Measurements from ENCODE around the gene GMCL2. TPM values are rescaled to one million over a fixed set of nuclear protein-coding genes. Genes with fewer than 3 reads are reported as not detected.

The GMCL2 gene
- total and polyA plus RNA-seq, 4 donors, result not detected

DNA sequence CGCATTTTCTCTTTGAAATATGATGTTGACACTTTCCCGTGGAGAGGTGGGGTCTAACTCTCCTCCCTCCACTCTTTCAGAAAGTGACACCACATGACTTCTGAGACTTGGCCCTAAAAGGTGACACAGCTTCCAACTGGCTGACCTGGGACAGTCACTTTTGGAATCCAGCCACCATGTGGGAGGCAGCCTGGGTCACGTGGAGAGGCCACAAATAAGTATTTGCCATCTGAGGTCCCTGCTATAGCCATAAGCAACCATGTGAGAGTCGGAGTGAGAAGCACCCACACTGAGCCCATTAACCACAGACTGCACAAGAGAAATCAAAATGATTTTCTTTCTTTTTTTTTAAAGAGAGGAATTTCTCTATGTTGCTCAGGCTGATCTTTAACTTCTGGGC lies 49.5 kb upstream of the GMCL2 start:
- no peaks in the 10 kb centered on the region for H3K9me3 ChIP-seq (ENCODE audit: control insufficient read depth in 4 of 4, low read length in 3 of 4)
- no peaks in the 10 kb centered on the region for H3K36me3 ChIP-seq (ENCODE audit: control insufficient read depth in 4 of 4, insufficient read depth in 3 of 4, low read depth in 1 of 4, low read length in 3 of 4)
- peak overlapping the region; percentile 15 to 66 for H3K27ac ChIP-seq (ENCODE audit: low read depth in 1 of 2, low read length in 2 of 2)
- H3K27me3 ChIP-seq (ENCODE audit: control insufficient read depth in 4 of 4, insufficient read depth in 4 of 4, low read length in 3 of 4), result no peaks in the 10 kb centered on the region
- WGBS, result 10% methylated on average over 4 of the region's 4 CpGs
- no peak for DNase-seq (ENCODE audit: low spot score)
- H3K9ac ChIP-seq (ENCODE audit: low read depth in 1 of 2, low read length in 2 of 2), result peak overlapping the region in 1 of 2 donors; percentile 19
- H3K4me3 ChIP-seq (ENCODE audit: low read depth in 1 of 3, low read length in 3 of 3), result no peak overlapping the region
- TF ChIP-seq NR2F2 (IDR thresholded peaks at IDR 0.05), result no peak
- TF ChIP-seq, protein P1, sequence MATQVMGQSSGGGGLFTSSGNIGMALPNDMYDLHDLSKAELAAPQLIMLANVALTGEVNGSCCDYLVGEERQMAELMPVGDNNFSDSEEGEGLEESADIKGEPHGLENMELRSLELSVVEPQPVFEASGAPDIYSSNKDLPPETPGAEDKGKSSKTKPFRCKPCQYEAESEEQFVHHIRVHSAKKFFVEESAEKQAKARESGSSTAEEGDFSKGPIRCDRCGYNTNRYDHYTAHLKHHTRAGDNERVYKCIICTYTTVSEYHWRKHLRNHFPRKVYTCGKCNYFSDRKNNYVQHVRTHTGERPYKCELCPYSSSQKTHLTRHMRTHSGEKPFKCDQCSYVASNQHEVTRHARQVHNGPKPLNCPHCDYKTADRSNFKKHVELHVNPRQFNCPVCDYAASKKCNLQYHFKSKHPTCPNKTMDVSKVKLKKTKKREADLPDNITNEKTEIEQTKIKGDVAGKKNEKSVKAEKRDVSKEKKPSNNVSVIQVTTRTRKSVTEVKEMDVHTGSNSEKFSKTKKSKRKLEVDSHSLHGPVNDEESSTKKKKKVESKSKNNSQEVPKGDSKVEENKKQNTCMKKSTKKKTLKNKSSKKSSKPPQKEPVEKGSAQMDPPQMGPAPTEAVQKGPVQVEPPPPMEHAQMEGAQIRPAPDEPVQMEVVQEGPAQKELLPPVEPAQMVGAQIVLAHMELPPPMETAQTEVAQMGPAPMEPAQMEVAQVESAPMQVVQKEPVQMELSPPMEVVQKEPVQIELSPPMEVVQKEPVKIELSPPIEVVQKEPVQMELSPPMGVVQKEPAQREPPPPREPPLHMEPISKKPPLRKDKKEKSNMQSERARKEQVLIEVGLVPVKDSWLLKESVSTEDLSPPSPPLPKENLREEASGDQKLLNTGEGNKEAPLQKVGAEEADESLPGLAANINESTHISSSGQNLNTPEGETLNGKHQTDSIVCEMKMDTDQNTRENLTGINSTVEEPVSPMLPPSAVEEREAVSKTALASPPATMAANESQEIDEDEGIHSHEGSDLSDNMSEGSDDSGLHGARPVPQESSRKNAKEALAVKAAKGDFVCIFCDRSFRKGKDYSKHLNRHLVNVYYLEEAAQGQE (IDR thresholded peaks at IDR 0.05), result peak; percentile 82
- peak; percentile 51 to 83 for TF ChIP-seq HNF4A (conservative IDR thresholded peaks at IDR 0.05)
- no peak for TF ChIP-seq TAF1 (conservative IDR thresholded peaks at IDR 0.05)
- TF ChIP-seq YY1 (IDR thresholded peaks at IDR 0.05), result peak; percentile 69
- peak in 1 of 2 donors; percentile 11 for TF ChIP-seq RAD21 (IDR thresholded peaks at IDR 0.05)
- no peak for TF ChIP-seq FOXA1 (IDR thresholded peaks at IDR 0.05)
- peak; percentile 81 for TF ChIP-seq MAX (IDR thresholded peaks at IDR 0.05)
- peak; percentile 71 to 92 for TF ChIP-seq RXRA (IDR thresholded peaks at IDR 0.05)
- no peak for TF ChIP-seq ZBTB33 (IDR thresholded peaks at IDR 0.05)
- TF ChIP-seq EGR1 (IDR thresholded peaks at IDR 0.05; ENCODE audit: low read depth in 2 of 2), result peak in 1 of 2 donors; percentile 78
- peak in 1 of 2 donors; percentile 54 for TF ChIP-seq GABPA (IDR thresholded peaks at IDR 0.05 in 1 of 2, conservative IDR thresholded peaks at IDR 0.05 in 1 of 2)
- TF ChIP-seq, protein P2, sequence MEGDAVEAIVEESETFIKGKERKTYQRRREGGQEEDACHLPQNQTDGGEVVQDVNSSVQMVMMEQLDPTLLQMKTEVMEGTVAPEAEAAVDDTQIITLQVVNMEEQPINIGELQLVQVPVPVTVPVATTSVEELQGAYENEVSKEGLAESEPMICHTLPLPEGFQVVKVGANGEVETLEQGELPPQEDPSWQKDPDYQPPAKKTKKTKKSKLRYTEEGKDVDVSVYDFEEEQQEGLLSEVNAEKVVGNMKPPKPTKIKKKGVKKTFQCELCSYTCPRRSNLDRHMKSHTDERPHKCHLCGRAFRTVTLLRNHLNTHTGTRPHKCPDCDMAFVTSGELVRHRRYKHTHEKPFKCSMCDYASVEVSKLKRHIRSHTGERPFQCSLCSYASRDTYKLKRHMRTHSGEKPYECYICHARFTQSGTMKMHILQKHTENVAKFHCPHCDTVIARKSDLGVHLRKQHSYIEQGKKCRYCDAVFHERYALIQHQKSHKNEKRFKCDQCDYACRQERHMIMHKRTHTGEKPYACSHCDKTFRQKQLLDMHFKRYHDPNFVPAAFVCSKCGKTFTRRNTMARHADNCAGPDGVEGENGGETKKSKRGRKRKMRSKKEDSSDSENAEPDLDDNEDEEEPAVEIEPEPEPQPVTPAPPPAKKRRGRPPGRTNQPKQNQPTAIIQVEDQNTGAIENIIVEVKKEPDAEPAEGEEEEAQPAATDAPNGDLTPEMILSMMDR (IDR thresholded peaks at IDR 0.05; ENCODE audit: low read depth, low read length, missing input control), result no peak
- TF ChIP-seq, protein P3, sequence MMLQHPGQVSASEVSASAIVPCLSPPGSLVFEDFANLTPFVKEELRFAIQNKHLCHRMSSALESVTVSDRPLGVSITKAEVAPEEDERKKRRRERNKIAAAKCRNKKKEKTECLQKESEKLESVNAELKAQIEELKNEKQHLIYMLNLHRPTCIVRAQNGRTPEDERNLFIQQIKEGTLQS (IDR thresholded peaks at IDR 0.05), result no peak
- peak; percentile 76 for TF ChIP-seq SP1 (IDR thresholded peaks at IDR 0.05)
- TF ChIP-seq HNF4G (IDR thresholded peaks at IDR 0.05), result no peak
- TF ChIP-seq FOXA2 (IDR thresholded peaks at IDR 0.05), result no peak
- peak in 1 of 2 donors; percentile 83 for TF ChIP-seq JUND (IDR thresholded peaks at IDR 0.05)
- peaks cover 27 to 57% (median 38%) of the 10 kb centered on the region in 4 donors for H3K4me1 ChIP-seq (ENCODE audit: control insufficient read depth in 4 of 4, insufficient read depth in 4 of 4, low read length in 3 of 4)

All from liver (tissue), 9 donors.